B cell (primary cell): ENCODE data around the gene TPCN1.

Experiments used
- EZH2 ChIP-seq: IDR thresholded peaks from 2 replicates; pipeline ENCODE4 v1.6.1; 2012; ENCODE audit warnings: borderline replicate concordance, low read depth, mild to moderate bottlenecking, moderate library complexity, low read length; ENCODE audit not compliant: insufficient read depth, poor library complexity, severe bottlenecking
- TF ChIP-seq, protein P1 (sequence below): fragments of 200-600 bp; IDR thresholded peaks from one replicate; pipeline ENCODE4 v1.8.0; 2022; ENCODE audit warnings: antibody characterized with exemption, mild to moderate bottlenecking

DNA sequence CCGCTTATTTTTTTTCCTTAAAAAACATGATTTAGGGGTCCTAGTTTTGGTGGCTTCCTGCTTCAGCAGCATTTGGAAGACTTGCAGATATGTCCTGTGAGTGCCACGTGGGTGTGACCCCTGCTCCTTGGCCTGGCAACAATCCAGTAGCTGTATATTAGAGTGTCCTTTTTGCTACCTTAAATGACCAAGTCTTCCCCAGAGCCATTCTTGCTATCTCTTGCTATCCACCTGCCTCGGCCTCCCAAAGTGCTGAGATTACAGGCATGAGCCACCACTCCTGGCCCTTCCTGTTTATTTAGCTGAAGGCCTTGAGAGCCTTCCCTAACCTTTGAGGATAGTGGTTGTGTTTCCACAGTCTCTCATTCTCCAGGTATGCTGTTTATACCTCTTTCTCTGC lies 17.0 kb downstream of the TPCN1 start:
- TF ChIP-seq EZH2: no peak
- TF ChIP-seq, protein P1, sequence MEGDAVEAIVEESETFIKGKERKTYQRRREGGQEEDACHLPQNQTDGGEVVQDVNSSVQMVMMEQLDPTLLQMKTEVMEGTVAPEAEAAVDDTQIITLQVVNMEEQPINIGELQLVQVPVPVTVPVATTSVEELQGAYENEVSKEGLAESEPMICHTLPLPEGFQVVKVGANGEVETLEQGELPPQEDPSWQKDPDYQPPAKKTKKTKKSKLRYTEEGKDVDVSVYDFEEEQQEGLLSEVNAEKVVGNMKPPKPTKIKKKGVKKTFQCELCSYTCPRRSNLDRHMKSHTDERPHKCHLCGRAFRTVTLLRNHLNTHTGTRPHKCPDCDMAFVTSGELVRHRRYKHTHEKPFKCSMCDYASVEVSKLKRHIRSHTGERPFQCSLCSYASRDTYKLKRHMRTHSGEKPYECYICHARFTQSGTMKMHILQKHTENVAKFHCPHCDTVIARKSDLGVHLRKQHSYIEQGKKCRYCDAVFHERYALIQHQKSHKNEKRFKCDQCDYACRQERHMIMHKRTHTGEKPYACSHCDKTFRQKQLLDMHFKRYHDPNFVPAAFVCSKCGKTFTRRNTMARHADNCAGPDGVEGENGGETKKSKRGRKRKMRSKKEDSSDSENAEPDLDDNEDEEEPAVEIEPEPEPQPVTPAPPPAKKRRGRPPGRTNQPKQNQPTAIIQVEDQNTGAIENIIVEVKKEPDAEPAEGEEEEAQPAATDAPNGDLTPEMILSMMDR: no peak
